NCI-H774 (cell line): ENCODE results near the gene ABCA2.
A peak's percentile ranks its signal among the peaks of the same experiment; 100 is the strongest.

Experiments used
- DNase-seq: peaks from one replicate; lab custom pipeline; 2025; lab: John Stamatoyannopoulos, UW

Gene ABCA2

GRCh38 chr9:136980669-136981478 is 47.2 kb downstream of the ABCA2 start:
- no peak for DNase-seq

- no peak for DNase-seq
Observed at GRCh38 chr9:136979769-136980587, 48.1 kb downstream of the ABCA2 start.

DNA sequence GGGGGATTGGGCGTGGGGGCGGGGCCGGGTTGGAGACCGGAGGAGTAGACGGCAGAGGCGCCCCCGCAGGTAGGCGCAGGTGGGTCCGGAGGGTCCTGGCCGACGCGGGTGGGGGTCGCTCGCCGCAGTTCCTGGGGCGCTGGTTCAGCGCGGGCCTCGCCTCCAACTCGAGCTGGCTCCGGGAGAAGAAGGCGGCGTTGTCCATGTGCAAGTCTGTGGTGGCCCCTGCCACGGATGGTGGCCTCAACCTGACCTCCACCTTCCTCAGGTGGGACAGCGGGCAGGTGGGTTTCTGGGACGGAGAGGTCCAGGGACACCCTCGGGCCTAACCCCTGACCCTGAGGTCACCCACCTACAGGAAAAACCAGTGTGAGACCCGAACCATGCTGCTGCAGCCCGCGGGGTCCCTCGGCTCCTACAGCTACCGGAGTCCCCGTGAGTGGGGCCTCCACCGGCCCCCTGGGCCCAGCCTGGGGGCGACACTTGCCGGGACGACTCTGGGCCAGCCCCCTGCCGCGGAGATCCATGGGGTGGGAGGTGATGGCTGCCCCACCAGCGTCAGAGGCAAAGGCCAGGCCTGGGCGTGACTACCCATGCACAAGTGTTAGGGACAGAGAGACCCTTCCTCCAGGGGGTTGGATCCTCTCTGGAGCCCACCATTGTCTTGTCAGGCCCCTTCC is 49.0 kb downstream of the ABCA2 start:
- DNase-seq: no peak

GRCh38 chr9:136978073-136978864 is 49.8 kb downstream of the ABCA2 start:
- DNase-seq: peak; percentile 56

GRCh38 chr9:136977649-136978072 is 50.4 kb downstream of the ABCA2 start:
- DNase-seq: no peak

DNA sequence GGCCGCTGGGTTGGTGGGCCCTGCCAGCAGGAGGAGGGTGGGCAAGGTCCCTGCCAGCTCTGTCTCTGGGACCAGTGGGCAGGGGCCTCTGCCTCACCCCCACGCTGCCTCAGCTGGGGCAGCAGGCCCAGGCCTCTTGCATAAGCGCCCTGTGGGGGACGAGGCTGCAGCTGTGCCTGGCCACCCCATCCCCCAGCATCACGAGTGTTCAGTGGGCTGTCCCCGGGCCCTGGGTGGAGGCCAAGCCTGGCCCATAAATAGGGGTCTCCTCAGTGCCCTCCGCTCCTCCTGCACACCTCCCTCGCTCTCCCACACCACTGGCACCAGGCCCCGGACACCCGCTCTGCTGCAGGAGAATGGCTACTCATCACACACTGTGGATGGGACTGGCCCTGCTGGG is 50.8 kb downstream of the ABCA2 start, which contains the start of gene PTGDS:
PTGDS (plus strand) TSS at position 282 of the 400 bp plus-strand sequence; CDS start at position 357, 75 bp downstream.
- DNase-seq: no peak

DNA sequence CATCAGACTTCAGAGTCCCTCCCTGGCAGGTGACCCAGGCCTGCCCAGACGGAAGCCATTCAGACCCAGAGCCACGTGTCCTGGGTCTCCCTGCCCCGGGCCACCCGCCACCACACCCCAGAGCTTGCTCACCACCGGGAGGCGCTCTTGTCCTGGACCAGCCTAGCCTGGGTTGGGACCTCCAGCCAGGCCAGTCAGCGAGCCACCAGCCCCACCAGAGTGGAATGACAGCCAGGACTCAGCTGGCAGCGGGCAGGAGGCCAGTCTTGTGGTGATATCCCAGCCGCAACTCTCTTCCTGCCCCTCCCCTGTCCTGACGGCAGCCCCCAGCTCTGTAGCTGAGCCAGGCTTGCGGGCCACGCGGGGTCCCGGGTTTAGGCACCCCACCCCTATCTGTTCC is 52.4 kb downstream of the ABCA2 start:
- DNase-seq: no peak

DNA sequence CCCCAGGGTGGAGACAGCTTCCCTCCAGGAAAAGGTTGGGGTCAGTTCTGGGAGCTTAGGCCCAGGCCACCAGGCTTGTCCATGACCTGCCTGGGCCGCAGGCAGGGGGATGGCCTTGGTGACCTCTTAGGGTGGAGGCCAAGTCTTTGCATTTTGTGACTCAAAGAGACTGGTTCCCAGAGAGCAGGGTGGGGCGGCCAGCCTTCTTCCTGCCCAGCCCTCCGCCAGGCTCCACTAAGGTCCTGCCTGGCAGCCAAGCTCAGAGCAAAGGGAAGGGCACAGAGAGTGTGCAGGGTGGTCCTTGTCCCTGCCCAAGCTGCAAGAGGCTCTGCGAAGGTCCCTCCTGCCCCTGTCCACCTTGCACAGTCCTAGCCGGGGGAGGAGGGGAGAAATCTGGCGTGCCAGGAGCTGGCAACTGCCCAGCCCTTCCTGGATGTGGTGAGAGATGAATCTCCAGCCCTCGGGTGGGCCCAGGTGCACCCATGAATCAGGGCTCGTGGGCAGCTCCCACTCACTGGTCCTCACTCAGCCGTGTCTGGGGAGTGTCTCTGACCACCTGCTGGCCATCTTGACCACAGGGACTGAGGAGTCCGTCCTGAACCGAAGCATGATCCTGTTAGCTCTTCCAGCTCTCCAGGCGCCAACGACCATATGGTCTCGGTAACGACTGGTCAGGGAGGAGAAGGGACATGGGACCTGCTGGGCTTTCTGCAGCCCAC is 53.1 kb downstream of the ABCA2 start:
- DNase-seq: no peak

- no peak for DNase-seq
Observed at GRCh38 chr9:136973618-136974617, 54.1 kb downstream of the ABCA2 start.

DNA sequence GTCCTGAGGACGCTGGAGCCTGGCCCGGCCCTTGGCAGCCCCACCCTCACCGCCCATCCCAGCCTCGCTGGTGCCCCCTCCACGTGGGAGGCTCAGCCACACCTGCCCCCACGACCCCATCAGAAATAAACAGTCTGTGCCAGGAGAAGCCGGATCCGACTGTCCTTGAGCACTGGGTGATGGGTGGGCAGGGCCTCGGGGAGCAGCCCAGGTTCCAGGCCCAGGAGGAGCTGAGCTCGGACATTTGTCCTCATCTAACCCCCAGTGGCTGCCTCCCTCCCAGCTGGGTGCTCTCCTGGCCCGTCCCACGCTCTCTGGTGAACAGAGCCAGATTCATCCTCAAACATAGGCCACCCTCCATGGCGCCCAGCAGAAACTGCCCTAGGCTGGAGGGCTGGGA is 55.3 kb downstream of the ABCA2 start:
- DNase-seq: no peak

GRCh38 chr9:136972335-136972734 is 55.7 kb downstream of the ABCA2 start:
- DNase-seq: no peak

- no peak for DNase-seq
Observed at GRCh38 chr9:136971746-136972145, 56.3 kb downstream of the ABCA2 start.

DNA sequence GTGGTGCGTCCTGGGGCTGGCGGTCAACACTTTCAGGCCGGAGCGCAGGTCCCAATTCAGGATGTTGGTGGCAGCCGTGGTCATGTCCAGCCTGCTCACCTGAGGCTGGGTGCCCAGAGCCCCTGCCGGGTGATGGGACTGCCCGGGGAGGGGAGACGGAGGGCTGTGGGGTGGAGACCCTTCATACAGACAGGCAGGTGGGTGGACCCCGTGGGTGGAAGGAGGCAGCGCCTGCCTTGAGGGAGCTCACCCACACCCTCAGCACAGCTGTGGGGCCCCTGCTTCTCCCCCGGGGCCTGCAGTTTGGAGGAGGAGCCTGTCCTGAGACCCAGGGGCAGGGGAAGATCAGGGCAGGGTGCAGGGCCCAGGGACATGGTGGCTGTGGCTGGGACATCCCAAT is 57.7 kb downstream of the ABCA2 start:
- DNase-seq: no peak

GRCh38 chr9:136969774-136970173 is 58.3 kb downstream of the ABCA2 start:
- no peak for DNase-seq

- no peak for DNase-seq
Observed at GRCh38 chr9:136969150-136969549, 58.9 kb downstream of the ABCA2 start.

DNA sequence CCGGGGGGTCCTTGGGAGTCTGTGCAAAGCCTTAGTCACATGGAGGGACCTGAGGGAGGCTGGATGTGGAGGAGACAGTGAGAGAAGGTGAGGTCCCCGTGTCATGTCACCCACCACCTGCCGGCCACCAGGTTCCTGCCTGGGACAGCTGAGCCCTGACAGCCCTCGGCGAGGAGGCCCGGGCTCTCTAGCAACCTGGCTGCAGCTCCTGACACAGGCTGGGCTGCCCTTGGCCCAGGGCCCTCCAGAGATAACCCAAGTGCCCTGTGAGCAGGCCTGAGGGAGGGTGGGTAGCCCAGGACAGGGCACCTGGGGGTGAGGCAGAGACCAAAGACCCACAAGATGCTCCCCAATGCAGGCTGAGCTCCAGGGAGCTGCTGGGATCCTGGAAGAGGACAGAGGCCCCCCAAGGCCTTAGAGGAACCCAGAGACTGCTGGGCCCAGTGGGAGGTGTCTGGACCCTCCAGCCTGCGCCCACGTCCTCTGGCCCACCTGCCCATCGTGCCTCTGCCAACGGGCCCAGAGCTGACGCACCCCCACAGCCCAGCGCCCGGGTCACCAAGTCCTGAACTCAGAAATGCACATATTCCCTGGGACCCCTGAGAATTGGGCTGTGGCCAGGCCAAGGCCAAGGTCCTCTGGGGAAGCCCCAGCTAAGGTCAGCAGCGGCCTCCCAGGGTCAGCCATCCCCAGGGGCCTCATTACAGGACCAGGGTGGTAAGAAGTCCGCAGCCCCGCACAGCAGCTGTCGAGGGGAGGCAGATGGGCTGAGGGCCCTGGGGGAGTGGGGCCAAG is 59.5 kb downstream of the ABCA2 start:
- no peak for DNase-seq

- no peak for DNase-seq
Observed at GRCh38 chr9:136965771-136966484, 62.1 kb downstream of the ABCA2 start.

DNA sequence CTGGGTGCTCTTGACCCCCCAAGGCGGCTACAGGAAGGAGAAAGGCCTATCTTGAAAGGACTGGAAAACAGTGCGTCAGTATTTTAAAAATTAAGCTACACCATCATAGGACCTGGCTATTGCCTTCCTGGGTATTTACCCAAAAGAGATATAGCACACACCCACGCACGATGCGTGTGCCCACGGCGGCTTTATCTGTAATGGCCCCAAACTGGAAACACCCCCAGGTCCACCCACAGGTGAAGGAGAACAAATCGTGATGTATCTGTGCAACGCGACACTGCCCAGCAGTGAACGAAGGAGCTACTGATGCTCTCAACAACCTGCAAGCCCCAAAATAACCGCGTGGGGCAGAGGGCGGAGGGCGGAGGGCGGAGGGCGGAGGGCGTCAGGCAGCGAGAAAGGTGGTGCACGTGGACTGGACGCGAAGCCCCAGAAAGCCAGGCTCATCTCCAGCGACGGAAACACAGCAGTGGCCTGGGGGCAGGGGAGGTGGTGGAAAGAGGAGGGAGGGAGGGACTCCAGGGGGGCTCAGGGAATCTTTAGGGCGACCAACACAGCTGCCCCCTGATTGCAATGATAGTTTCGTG is 63.1 kb downstream of the ABCA2 start:
- DNase-seq: no peak
